Measurements from ENCODE around the gene KRT6C.
A peak's percentile ranks its signal among the peaks of the same experiment; 100 is the strongest.
"Not testable (repeated sequence)": the region's sequence is repeated elsewhere in the genome, so short reads cannot be mapped to it uniquely, and the experiment has no call there.

Gene KRT6C

GRCh38 chr12:52499806-52500560 lies 26.4 kb upstream of the KRT6C start:
- DNase-seq = no peak

- DNase-seq = no peak
These were observed 25.3 kb upstream of the KRT6C start for GRCh38 chr12:52498946-52499345.

- no peak for DNase-seq
These were observed 24.4 kb upstream of the KRT6C start for GRCh38 chr12:52497975-52498374.

GRCh38 chr12:52496590-52497071 lies 23.0 kb upstream of the KRT6C start:
- DNase-seq = no peak

- no peak for DNase-seq
These were observed 22.4 kb upstream of the KRT6C start for GRCh38 chr12:52496054-52496453.

- DNase-seq = peak; percentile 3
These were observed 21.8 kb upstream of the KRT6C start for GRCh38 chr12:52495389-52495788.

GRCh38 chr12:52494518-52494917 lies 20.9 kb upstream of the KRT6C start:
- DNase-seq = no peak

GRCh38 chr12:52494100-52494499 lies 20.5 kb upstream of the KRT6C start:
- DNase-seq = no peak

- DNase-seq = no peak
These were observed 19.6 kb upstream of the KRT6C start, which contains the start of gene KRT6A for GRCh38 chr12:52493172-52493571. KRT6A (minus strand) TSS chr12:52493257; CDS start chr12:52493188, 69 bp downstream.

GRCh38 chr12:52492405-52492804 lies 18.8 kb upstream of the KRT6C start:
- DNase-seq = not testable (repeated sequence)

GRCh38 chr12:52491495-52491894 lies 17.9 kb upstream of the KRT6C start:
- not testable (repeated sequence) for DNase-seq

- no peak for DNase-seq
These were observed 15.1 kb upstream of the KRT6C start for GRCh38 chr12:52488736-52489135.

GRCh38 chr12:52487744-52488443 lies 14.3 kb upstream of the KRT6C start:
- not testable (repeated sequence) for DNase-seq

- DNase-seq = no peak
These were observed 13.6 kb upstream of the KRT6C start for GRCh38 chr12:52487211-52487610.

GRCh38 chr12:52486166-52487105 lies 12.8 kb upstream of the KRT6C start:
- DNase-seq = no peak

GRCh38 chr12:52480073-52480472 lies 6.5 kb upstream of the KRT6C start:
- DNase-seq = no peak

- DNase-seq = no peak
These were observed 4.0 kb upstream of the KRT6C start for GRCh38 chr12:52477651-52478050.

- no peak for DNase-seq
These were observed 607 bp upstream of the KRT6C start for GRCh38 chr12:52474212-52474611.

- no peak for DNase-seq
These were observed 3.8 kb downstream of the KRT6C start for GRCh38 chr12:52469853-52470252.

- DNase-seq = no peak
These were observed 8.7 kb downstream of the KRT6C start for GRCh38 chr12:52464897-52465296.

GRCh38 chr12:52461693-52462092 lies 11.9 kb downstream of the KRT6C start:
- no peak for DNase-seq

- no peak for DNase-seq
These were observed 14.7 kb downstream of the KRT6C start for GRCh38 chr12:52458861-52459260.

- DNase-seq = no peak
These were observed 17.8 kb downstream of the KRT6C start for GRCh38 chr12:52455821-52456220.
